A673 (cell line): ENCODE results near the gene PCIF1.

ENCODE experiments used
- EZH2 ChIP-seq: fragments of 200-600 bp; sonication (generic); IDR thresholded peaks from 2 replicates; pipeline ENCODE4 v1.6.1; 2017; ENCODE audit warnings: borderline replicate concordance, low read depth, mild to moderate bottlenecking, mixed read lengths, antibody characterized with exemption, low read length; ENCODE audit not compliant: poor library complexity, severe bottlenecking
- TF ChIP-seq, protein P1 (sequence below): fragments of 300-800, 200-600 bp; sonication (generic); conservative IDR thresholded peaks from 2 replicates; pipeline ENCODE4 v1.5.1; 2017; ENCODE audit warnings: low read depth, mild to moderate bottlenecking, antibody characterized with exemption, low read length, moderate library complexity, mixed read lengths

DNA sequence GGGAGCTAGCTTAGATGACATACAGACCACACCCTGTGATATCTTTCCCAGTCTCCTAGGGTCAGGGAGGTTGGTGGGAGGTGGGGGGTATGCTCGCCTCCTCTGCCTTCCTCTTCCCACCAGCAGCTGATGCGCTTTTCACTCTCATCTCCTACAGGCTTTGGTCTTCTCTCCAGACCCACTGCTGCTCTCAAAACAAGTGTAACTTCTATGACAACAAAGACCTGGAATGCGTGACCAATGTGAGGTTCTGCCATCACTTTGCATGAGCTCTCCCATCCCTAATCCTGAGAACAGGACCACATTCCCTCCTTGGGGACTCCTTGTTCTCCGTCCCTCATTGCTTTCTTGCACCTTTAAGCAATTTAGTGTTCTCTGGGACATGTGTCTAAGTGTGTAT, 40.7 kb upstream of the PCIF1 start:
- TF ChIP-seq EZH2 = no peak
- TF ChIP-seq, protein P1, sequence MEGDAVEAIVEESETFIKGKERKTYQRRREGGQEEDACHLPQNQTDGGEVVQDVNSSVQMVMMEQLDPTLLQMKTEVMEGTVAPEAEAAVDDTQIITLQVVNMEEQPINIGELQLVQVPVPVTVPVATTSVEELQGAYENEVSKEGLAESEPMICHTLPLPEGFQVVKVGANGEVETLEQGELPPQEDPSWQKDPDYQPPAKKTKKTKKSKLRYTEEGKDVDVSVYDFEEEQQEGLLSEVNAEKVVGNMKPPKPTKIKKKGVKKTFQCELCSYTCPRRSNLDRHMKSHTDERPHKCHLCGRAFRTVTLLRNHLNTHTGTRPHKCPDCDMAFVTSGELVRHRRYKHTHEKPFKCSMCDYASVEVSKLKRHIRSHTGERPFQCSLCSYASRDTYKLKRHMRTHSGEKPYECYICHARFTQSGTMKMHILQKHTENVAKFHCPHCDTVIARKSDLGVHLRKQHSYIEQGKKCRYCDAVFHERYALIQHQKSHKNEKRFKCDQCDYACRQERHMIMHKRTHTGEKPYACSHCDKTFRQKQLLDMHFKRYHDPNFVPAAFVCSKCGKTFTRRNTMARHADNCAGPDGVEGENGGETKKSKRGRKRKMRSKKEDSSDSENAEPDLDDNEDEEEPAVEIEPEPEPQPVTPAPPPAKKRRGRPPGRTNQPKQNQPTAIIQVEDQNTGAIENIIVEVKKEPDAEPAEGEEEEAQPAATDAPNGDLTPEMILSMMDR = no peak
